Aorta (tissue), 5 donors: ENCODE results near the gene DACT2. TPM values are rescaled to one million over a fixed set of nuclear protein-coding genes. Genes with fewer than 3 reads are reported as not detected.

Experiments used
- ATAC-seq: fragments of 200-7000 bp; cut with Tn5 transposase; one replicate; pipeline ENCODE4 v1.9.1; 2022; ENCODE audit warnings: moderate library complexity; ENCODE audit not compliant: low FRiP score
- DNase-seq, 2 donors: peaks; one replicate each; pipeline ENCODE4 v3.0.0-alpha.2; 2020
- H3K27ac ChIP-seq, 2 donors: one replicate each; pipeline ENCODE4 v1.5.1; 2013; ENCODE audit warnings: low read length in 2 of 2, mild to moderate bottlenecking in 2 of 2, moderate library complexity in 2 of 2, control low read depth in 1 of 2, inconsistent platforms in 1 of 2, low read depth in 1 of 2
- H3K27me3 ChIP-seq, 2 donors: one replicate each; pipeline ENCODE4 v1.6.1; 2013; ENCODE audit warnings: control low read depth in 1 of 2, low read length in 1 of 2, mild to moderate bottlenecking in 1 of 2, moderate library complexity in 1 of 2; ENCODE audit not compliant: insufficient read depth in 2 of 2, control insufficient read depth in 1 of 2
- H3K36me3 ChIP-seq, 2 donors: one replicate each; pipeline ENCODE4 v1.6.1; 2013; ENCODE audit warnings: control low read depth in 1 of 2, low read length in 1 of 2, mild to moderate bottlenecking in 1 of 2; ENCODE audit not compliant: insufficient read depth in 2 of 2, control insufficient read depth in 1 of 2
- H3K4me1 ChIP-seq, 2 donors: one replicate each; pipeline ENCODE4 v1.6.1; 2013; ENCODE audit warnings: low read length in 2 of 2, control low read depth in 1 of 2, mild to moderate bottlenecking in 1 of 2, moderate library complexity in 1 of 2; ENCODE audit not compliant: insufficient read depth in 2 of 2, control insufficient read depth in 1 of 2
- H3K4me3 ChIP-seq, 2 donors: one replicate each; pipeline ENCODE4 v1.5.1; 2013; ENCODE audit warnings: low read length in 2 of 2, control low read depth in 1 of 2, mild to moderate bottlenecking in 1 of 2
- H3K9me3 ChIP-seq: one replicate; pipeline ENCODE4 v1.6.1; 2013; ENCODE audit warnings: mild to moderate bottlenecking, low read length; ENCODE audit not compliant: control insufficient read depth
- WGBS, 2 donors: extraction: QIAGEN DNeasy Blood & Tissue Kit; methylation state at CpG; one replicate each; pipeline ENCODE4 v1.1.7; 2013; 5-methylcytosine and 5-hydroxymethylcytosine counted together
- intact Hi-C, 2 donors: fragments of 100-400 bp; cut with DNase I; formaldehyde crosslinking; loops; one replicate each; pipeline versions ENCODE4 v1.14.2 to v1.15.0; 2022
- polyA plus RNA-seq, 2 donors: library from polyadenylated mRNA; stranded (reverse); fragments of 200-250 nt; gene quantifications; one replicate each; pipeline ENCODE4 v1.2.3, GENCODE V29; 2013
- total RNA-seq, 2 donors: library from RNA; stranded (reverse); fragmentation: NEBNext Ultra II Directional; extraction: Animal tissue kit (Norgen Biotek cat#: 25700); gene quantifications; one replicate each; pipeline ENCODE4 v1.2.1, GENCODE V29; 2021
- donor health status: healthy with polysubstance abuse.
- donor health status: Bipolar disorder and iron deficiency.
- donor health status: DM: no; HTN: no; CAD: no.
- donor health status: DM: no; HTN: no; CAD: no.
- donor health status: DM: yes; HTN: yes; CAD: no.

DACT2 gene
- total and polyA plus RNA-seq, 4 donors, result 0.10 to 0.48 (median 0.13) TPM; not detected in 1

GRCh38 chr6:168344338-168344737, 24.8 kb upstream of the DACT2 start:
- no peaks in the 10 kb centered on the region for H3K27me3 ChIP-seq
- DNase-seq (no peak), ATAC-seq (no peak)
- no peaks in the 10 kb centered on the region for H3K9me3 ChIP-seq
- 95 to 97% methylated on average over 2 of the region's 2 CpGs for WGBS, 2 donors
- intact Hi-C loops, result no loop called here
- no peaks in the 10 kb centered on the region for H3K4me1 ChIP-seq
- H3K36me3 ChIP-seq, result no peaks in the 10 kb centered on the region
- H3K4me3 ChIP-seq, result no peak overlapping the region
- H3K27ac ChIP-seq, result no peak overlapping the region

DNA sequence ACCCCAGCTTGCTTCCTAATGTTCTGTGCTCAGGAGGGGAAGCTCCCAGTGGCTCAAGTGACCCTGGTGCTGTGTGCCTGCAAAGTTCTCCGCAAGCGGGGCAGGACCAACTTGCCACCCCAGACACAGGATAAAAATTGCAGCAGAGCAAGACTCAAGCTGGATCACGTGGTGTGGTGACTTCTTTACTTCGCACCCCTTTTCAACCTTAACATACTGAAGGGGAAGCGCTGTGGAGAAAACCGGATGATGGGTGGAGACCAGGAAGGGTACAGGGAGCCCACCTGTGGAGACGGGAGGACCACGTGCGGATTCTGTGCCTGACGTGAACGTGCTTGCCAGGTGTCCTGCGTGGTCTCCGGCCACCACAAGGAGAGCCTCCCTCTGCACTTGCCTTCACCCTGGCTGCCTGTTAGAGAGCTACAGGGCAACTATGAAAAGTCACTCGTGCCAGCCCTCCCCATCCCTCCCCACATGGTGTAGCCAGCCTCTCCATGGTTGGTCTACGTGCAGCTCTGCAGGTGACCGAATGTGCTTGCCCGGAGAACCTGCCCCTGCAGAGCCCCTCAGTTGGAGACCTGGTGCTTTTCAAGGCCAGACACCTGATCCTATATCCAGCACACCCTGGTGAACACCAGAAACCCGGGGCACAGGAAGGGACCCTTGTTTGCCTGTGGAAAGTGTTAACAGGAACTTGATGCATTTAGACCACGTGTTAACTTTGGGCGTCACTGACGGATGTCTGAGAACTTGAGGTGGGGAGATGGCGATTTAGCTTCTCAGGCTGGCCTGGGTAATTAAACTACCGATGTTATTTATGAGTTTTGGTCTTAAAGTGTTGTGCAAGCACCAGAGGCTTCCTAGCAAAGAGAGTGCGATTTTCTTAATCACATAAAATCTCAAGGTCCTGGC, 23.9 kb upstream of the DACT2 start:
- H3K36me3 ChIP-seq, result no peaks in the 10 kb centered on the region
- 78 to 81% methylated on average over 24 of the region's 24 CpGs for WGBS, 2 donors
- no peak overlapping the region for H3K27ac ChIP-seq
- H3K27me3 ChIP-seq, result no peaks in the 10 kb centered on the region
- DNase-seq, result no peak
- no peak for ATAC-seq
- H3K9me3 ChIP-seq, result no peaks in the 10 kb centered on the region
- H3K4me3 ChIP-seq, result no peak overlapping the region
- H3K4me1 ChIP-seq, result no peaks in the 10 kb centered on the region
- intact Hi-C loops, result no loop called here

- 81 to 83% methylated on average over 17 of the region's 17 CpGs for WGBS, 2 donors
- H3K9me3 ChIP-seq, result no peaks in the 10 kb centered on the region
- DNase-seq, result no peak
- no peak for ATAC-seq
- no peak overlapping the region for H3K4me3 ChIP-seq
- H3K27ac ChIP-seq, result no peak overlapping the region
- H3K4me1 ChIP-seq, result no peaks in the 10 kb centered on the region
- intact Hi-C loops, result no loop called here
- no peaks in the 10 kb centered on the region for H3K36me3 ChIP-seq
- no peaks in the 10 kb centered on the region for H3K27me3 ChIP-seq
These were observed 23.1 kb upstream of the DACT2 start for GRCh38 chr6:168342636-168343035.

GRCh38 chr6:168341280-168341900, 21.8 kb upstream of the DACT2 start:
- Histone ChIP-seq H3K27me3 (no peaks in the 10 kb centered on the region), H3K4me1 (no peaks in the 10 kb centered on the region), H3K36me3 (no peaks in the 10 kb centered on the region), H3K27ac (no peak overlapping the region), H3K9me3 (no peaks in the 10 kb centered on the region), H3K4me3 (no peak overlapping the region)
- 78 to 79% methylated on average over 8 of the region's 8 CpGs for WGBS, 2 donors
- intact Hi-C loops, result no loop called here
- DNase-seq (no peak), ATAC-seq (no peak)

GRCh38 chr6:168340819-168341218, 21.2 kb upstream of the DACT2 start:
- WGBS, 2 donors, result 90 to 97% methylated on average over 10 of the region's 10 CpGs
- no peak overlapping the region for H3K27ac ChIP-seq
- no peaks in the 10 kb centered on the region for H3K4me1 ChIP-seq
- H3K27me3 ChIP-seq, result no peaks in the 10 kb centered on the region
- no peaks in the 10 kb centered on the region for H3K36me3 ChIP-seq
- no peak for ATAC-seq
- intact Hi-C loops, result no loop called here
- H3K9me3 ChIP-seq, result no peaks in the 10 kb centered on the region
- no peak for DNase-seq
- H3K4me3 ChIP-seq, result no peak overlapping the region

DNA sequence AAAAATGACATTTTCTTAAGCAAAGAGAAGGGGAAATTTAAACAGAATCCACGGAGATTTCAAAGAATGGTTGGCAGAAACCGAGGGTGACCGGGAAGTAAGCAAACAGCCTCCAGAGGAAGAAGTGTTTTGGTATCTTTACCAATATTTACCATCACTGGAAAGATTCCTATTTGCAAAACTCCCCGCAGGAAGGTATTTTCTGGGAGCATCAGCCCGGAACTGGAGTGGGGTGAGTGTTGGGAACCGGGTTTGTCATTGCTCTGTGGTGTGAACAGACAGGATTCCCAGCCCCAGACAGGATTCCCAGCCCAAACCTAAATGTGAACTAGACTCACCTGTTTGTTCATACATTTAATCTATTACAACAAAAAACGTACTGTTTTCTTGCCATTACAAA, 19.2 kb upstream of the DACT2 start:
- no peaks in the 10 kb centered on the region for H3K27me3 ChIP-seq
- WGBS, 2 donors, result 83 to 87% methylated on average over 7 of the region's 7 CpGs
- ATAC-seq (no peak), DNase-seq (no peak)
- intact Hi-C loops, result no loop called here
- H3K4me3 ChIP-seq, result no peak overlapping the region
- no peaks in the 10 kb centered on the region for H3K9me3 ChIP-seq
- H3K27ac ChIP-seq, result no peak overlapping the region
- no peaks in the 10 kb centered on the region for H3K4me1 ChIP-seq
- H3K36me3 ChIP-seq, result no peaks in the 10 kb centered on the region

GRCh38 chr6:168336967-168337366, 17.4 kb upstream of the DACT2 start:
- Histone ChIP-seq H3K9me3 (no peaks in the 10 kb centered on the region), H3K36me3 (no peaks in the 10 kb centered on the region), H3K27ac (no peak overlapping the region), H3K4me1 (no peaks in the 10 kb centered on the region), H3K4me3 (no peak overlapping the region), H3K27me3 (no peaks in the 10 kb centered on the region)
- 55 to 62% methylated on average over 4 of the region's 4 CpGs for WGBS, 2 donors
- ATAC-seq, result no peak
- DNase-seq, result no peak
- intact Hi-C loops, result no loop called here

DNA sequence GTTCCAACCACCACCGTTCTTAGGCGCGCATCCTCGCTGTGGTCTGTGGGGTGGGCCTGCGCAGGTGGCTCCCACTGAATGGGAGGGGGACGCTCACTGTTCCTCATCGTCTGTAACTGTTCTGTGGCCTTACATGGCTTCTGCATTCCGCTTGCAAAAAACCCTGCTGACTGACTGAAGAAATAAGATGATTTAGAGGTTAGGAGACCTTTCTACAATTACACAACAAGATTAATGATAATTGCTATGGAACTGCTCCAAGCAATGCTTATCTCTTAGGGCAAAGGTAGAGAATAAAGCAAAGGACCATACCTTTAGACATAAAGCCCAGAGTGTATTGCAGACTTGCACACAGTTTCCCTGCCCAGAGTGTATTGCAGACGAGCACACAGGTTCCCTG, 14.4 kb upstream of the DACT2 start:
- no peak for DNase-seq
- 86 to 90% methylated on average over 9 of the region's 9 CpGs for WGBS, 2 donors
- no peaks in the 10 kb centered on the region for H3K27me3 ChIP-seq
- H3K36me3 ChIP-seq, result no peaks in the 10 kb centered on the region
- H3K27ac ChIP-seq, result no peak overlapping the region
- no peaks in the 10 kb centered on the region for H3K4me1 ChIP-seq
- ATAC-seq, result no peak
- intact Hi-C loops, result no loop called here
- H3K4me3 ChIP-seq, result no peak overlapping the region
- H3K9me3 ChIP-seq, result no peaks in the 10 kb centered on the region

- H3K36me3 ChIP-seq, result no peaks in the 10 kb centered on the region
- no peaks in the 10 kb centered on the region for H3K4me1 ChIP-seq
- H3K27ac ChIP-seq, result no peak overlapping the region
- no peak for DNase-seq
- no peaks in the 10 kb centered on the region for H3K27me3 ChIP-seq
- no peak for ATAC-seq
- H3K4me3 ChIP-seq, result no peak overlapping the region
- intact Hi-C loops, result no loop called here
- 74 to 78% methylated on average over 9 of the region's 9 CpGs for WGBS, 2 donors
- H3K9me3 ChIP-seq, result no peaks in the 10 kb centered on the region
These were observed 13.9 kb upstream of the DACT2 start for GRCh38 chr6:168333491-168333890.
